ENCODE data around the gene FBXO33.

The FBXO33 gene, protein sequence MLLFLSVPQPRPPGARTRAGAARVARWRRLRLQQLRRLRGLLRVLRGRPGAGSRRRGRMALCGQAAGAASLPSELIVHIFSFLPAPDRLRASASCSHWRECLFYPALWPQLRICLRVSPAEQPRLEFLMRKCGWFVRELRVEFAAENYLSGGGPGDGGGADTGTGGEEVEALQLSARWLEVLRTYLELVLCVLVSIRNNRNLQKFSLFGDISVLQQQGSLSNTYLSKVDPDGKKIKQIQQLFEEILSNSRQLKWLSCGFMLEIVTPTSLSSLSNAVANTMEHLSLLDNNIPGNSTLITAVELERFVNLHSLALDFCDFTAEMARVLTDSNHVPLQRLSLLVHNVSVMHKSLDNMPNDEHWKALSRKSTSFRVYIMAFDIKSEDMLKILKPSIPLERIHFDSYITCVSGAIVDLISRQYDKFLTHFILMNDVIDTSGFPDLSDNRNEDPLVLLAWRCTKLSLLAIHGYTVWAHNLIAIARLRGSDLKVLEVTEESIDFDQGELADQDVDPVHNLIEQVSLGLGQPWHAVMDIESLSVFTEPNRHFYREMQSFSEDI

DNA sequence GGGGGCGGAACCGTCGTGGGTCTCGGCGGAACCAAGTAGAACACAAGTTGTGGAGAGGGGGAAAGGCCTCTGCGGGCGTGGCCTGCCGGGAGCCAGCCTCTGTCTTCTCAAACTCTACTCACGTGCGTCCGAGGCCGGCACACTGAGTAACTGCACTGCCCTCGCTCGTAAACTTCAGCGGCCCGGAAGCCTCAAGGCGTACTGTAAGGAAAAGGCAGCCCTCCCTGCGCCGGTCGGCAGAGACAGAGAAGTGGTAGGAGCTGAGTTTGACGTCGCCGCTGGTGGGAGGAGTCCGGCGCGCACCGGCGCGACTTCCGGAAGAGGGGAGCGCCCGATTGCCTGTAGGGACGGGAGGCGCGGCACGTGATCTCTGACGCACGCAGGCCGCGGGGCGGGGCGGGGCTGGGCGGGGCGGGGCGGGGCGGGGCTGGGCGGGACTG is at the start of gene FBXO33:
Gene FBXO33, minus strand, starts transcription at position 255 of the 440 bp plus-strand sequence. CDS start 271 bp downstream, outside the sequence.
- DNase-seq: peak; percentile 93

DNA sequence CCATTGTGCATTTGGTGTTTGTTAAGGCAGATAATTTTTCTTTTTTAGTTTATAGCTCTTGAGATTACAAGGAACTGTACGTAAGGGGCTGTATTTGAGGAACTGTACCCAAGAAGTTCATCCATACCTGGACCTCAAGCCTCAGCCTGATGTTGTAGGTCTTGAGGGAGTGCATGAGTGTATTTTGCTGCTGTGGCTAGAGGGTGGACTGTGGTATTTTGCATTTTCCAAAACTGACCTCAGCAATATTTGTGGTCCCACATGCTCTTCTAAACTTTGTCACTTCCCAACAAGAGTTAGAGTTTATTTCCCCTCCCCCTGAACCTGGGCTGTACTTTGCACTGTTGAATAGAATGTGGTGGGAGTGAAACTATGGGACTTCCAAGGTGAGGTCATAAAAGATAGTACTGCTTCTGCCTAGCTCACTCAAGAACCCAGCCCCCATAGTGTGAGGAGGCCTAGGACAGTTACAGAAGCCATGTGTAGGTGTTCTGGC is 42.2 kb upstream of the FBXO33 start:
- no peak for DNase-seq

DNA sequence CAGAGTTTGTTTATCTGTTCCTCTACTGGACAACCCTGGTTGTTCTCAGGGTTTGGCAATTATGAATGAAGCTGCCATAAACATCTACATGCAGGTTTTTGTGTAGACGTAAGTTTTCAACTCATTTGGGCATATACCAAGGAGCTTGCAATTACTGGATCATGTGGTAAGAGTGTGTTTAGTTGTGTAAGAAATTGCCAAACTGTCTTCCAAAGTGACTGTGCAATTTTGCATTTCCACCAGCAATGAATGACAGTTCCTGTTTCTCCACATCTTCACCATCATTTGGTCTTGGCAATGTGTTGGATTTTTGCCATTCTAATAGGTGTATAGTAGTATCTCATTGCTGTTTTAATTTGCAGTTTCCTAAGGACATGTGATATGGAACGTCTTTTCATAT is 39.8 kb upstream of the FBXO33 start:
- DNase-seq: no peak

DNA sequence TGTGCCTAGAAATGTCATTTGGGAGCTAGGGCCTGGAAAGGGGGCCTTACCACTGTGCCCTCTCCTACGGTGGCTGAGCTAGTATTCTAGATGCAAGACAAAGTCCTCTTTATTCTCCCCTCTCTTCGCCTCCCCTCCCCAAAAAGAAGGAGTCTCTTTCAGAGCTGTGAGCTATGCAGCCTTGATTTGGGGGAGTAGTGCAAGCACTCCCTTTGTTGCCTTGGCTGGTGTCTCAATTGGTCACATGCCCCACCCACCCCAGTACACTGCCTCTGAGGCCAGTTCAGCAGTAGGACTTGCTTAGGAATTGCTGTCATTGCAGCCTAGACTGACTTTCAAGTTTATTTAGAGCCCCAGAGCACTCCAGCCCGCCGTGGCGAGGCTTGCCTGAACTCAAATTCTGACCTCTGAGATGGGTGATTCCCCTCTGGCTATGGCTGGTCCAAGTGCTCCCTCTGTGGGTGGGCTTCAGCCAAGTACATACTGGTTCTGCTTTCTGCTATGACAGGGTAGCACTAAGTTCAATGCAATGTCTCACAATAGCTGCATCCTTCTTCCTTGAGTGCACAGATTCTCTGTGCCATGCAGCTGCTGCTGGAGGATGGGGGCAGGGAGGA is 37.0 kb upstream of the FBXO33 start:
- peak; percentile 20 for DNase-seq

DNA sequence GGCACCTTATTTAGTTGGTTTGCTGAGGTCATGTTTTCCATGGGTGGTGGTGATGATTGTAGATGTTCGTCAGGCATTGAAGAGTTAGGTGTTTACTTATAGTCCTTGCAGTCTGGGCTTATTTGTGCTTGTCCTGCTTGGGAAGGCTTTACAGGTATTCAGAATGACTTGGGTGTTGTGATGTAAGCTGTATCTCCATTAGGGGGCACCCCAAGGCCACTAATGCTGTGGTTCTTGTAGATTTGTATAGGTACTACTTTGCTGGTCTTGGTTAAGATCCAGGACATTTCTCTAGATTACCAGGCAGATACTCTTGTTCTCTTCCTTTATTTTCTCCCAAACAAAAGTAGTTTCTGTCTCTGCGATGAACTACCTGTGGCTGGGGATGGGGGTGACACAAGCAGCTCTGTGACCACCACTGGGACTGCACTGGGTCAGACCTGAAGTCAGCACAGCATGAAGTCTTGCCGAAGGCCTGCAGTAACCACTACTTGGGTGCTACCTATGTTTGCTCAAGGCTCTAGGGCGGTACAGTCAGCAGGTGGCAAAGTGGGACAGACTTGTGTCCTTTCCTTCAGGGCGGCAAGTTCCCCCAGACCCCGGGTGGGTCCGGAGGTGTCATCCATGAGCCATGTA is 35.8 kb upstream of the FBXO33 start:
- DNase-seq: no peak

DNA sequence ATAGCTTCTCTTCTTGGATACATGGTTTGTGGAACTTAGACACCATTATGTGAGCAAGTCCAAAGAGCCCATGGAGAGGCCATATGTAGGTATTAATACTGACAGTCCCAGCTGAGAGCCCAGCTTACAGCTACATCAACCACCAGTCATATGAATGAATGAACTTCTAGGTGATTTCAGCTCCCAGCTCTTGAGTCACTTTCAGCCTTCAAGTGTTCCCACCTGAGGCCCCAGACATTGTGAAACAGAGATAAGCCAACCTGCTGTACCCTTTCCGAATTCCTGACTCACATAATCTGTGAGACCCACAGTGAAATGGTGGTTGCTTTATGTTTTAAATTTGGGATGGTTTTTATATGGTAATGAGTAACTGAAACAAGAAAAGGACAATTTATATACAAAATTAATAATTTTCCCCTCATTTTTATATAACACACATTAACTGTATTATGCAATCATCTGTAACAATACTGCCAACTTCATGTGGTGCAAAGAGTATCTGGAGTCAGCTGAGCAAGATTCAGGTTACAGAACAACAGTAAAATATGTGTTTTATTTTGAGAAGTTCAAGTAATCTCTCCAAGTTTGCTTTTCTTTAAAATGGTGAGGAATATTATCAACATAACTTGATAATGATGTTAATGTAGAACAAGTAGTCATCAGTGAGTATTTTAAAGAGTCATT is 27.7 kb upstream of the FBXO33 start:
- no peak for DNase-seq

DNA sequence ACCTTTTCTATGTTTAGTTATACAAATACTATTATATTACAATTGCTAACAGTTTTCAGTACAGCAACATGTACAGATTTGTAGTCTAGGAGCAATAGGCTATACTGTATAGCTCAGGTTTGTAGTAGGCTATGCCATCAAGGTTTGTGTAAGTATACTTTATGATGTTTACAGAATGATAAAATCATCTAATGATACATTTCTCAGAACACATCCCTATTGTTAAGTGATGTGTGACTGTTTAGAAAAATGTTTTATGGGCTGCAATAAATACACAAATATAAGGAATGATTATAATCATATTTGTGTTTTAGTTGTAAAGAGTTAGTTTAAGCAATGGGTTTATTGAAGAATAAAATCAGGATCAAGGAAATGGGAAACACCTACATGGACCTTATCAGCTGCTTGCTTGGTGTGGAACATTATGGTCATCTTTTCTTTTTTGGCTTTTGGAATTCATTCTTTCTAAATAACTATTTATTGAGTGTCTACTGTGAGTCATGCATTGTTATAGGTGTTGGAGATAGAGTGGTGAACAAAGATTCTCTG is 24.5 kb upstream of the FBXO33 start:
- DNase-seq: no peak

DNA sequence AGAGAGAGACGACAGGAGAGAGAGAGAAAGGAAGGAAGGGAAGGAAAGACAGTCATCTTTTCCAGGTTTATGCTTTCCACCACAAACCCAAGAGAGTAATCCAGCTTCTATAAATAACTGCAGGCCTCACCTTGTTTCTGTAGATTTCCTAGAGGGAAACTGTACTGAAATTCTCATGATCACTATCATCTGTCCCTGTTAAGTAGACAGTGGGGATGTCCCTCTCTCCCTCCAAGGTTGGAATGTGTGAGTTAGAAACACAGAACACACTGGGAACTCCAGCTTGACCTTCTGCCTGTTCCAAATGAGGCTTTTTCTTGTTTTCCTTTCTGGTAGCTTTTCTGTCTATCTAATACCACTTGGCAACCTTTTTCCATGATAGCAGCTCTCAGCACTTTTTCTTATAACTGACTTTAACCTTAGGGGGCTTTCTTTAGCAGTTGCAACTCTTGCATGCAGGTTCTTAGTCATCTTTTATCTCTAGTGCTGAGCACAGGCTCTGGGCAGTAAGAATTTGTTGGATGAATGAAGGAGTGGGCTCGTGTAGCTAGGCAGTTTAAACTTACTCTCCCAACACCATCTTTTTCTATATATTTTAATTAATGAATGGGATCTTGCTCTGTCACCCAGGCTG is 22.8 kb upstream of the FBXO33 start:
- DNase-seq: no peak

DNA sequence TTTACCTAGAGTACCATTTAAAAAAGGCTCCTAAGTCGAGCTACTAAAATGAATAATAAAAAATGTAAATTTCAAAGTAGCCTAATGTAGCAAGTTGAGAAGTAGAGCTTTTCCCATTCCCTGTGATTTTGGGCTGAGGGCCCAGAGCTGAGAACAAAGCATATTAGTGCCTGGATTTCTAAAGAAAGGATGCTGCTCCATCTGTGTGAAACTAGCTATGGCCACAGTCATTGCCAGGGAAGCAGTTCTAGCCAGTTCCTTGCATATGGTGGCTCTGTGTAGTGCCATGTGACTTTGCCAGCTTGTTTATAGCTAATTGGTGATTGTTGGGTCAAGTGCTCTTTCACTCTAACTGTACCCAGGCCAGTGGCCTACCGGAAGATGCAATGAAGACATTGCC is 20.4 kb upstream of the FBXO33 start:
- DNase-seq: no peak

DNA sequence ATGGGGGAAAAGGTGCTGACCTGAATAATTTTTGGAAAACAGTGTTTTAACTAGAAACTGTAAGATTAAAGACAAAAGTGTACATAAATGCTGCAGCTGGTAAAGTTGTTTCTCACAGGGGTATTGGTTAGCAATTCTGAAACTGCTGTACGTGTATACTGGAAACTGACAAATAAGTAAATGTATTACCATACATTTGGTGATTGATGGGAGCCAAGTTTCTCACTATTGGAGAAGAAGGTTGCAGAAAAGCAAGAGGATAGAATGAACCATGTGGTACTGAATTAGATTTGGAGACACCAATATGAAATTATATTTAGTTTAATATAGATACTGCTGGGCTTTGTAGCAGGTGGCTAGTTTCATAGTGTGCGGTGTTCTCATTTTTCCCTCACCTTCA is 19.6 kb upstream of the FBXO33 start:
- no peak for DNase-seq

DNA sequence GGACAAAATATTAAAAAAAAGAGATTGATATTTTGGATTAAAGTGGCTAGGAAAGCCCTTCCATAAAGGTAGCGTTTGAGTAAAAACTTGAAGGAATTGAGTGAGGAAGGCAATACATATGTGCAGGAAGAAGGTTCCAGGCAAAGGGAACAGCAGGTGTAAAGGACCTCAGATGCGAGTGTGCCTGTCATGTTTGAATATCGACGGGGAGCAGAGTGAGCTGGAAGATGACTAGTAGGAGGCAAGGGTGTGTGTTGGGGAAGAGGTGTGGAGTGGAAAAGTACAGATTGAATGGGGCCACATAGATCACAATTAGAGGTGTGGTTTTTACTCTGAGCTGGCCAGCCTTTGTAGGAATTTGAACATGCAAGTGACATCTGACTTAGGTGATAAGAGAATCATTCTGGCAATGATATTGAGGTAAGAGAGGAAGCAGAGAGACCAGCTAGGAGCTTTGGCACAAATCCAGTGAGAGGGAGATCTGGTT is 15.0 kb upstream of the FBXO33 start:
- DNase-seq: no peak

DNA sequence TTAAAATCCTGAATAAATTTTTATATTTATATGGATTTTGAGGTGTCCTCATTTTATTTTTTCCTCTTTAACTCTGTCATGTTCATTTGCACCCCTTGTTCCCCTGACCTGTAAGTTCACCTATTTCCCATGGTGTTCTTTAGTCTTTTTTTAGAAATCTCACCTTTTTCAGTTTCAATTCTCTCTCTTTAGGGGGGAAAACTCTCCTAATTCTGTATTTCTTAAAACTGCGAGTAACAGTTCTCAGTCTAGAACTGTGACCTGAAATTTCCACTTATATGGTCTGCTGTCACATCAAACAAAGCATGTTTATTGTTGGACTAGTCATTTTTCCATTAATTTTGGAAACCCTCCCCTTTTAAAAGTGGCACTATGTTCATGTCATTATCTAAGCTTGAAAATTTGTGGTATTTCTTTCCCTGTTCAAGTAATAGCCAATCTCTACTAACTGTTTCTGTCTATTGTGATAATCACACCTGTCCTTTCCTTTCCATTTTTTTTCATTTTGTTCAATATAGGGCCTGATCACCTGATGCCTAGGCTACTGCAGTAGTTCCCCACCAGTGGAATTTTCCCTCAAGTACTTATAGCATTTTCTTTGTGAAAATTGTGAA is 14.0 kb upstream of the FBXO33 start:
- no peak for DNase-seq

DNA sequence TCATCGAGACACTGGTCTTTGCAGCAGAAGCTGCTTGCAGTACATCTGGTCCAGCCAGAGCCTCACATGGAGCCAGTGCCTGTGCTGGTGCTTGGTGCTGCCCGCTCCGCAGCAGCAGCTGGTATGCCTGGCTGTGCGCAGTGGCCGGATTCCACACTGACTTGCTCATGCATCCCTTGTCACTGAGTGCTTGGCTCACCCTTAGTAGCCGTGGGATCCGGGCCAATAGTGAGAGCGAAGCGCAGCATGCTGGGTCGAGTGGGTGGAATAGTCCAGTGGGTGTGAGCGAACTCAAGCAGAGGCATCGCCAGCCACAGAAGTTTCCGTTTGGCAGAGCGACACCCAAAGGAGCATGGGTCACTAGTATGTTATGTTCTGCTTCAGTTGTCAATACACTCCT is 10.1 kb upstream of the FBXO33 start:
- no peak for DNase-seq

DNA sequence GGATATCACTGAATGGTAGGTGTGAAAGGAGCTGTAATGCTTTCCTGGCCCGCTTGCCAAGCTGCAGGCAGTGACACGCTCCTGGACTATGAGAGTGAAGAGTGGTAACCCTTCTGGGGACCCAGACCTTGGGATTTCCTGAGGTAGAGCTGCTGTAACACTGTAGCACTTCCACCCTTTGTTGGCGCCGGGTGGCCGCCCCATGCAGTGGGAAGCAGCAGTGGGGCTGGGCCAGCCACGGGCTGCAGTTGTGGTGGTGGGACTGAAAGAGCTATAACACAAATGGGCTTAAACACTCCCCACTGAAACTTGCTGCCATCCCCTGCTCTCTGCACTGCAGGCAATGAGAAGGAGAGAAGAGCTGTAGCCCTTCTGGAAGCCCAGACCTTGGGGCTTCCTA is 9.6 kb upstream of the FBXO33 start:
- DNase-seq: no peak

DNA sequence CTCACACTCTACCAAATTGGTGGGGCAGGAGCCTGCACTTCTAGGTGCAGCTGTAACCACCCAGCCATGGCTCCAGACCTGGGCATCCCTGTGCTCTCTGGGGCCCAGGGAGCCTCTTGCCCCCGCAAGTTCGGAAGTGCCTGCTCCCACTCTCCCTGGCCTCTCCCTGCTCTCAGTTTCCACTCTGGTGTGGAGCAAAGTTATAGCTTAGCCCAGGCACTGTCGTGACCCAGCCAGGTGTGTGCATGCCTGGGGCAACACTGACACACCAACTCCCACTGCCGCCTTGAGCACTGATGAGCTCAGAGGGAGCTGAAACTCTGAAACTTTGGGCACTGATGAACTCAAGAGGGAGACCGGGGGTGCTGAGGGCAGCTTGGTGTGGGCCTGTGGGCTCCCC is 8.7 kb upstream of the FBXO33 start:
- no peak for DNase-seq

DNA sequence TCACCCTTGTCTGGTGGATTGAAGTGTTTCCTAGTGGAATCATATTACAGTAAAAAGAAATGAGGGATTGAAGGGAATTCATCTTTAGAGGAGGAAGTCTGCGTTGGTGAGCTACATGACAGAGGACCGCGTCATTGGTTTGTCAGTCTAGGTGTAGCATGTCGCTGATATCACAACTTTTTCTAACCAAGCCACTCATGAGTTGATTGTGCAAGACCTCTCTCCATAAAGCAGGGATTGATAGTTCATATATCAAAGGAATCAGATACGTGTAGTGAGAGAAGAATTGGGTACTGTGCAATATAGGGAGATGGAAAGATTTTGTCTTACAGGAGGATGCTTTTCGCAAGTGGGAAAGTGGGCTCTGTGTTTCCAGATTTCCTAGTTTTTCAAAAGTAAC is 3.0 kb upstream of the FBXO33 start:
- DNase-seq: no peak

DNA sequence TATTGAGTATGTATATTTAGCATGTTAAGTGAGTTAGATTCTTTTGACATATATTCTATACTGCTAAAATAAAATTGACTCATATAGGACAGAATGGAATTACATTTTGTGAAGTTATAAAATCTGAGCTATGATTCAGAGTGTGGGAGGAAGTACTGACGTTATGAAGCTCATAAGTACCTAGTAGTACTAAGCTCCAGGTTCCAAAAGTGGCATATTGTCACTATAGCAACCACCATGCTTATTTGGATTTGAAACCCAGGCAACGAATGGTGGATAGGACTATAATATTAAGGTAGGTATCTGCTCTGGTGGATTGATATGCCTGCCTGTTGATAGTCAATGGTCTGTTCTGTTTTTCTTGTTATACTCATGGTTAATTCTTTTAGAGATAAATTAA is 2.2 kb upstream of the FBXO33 start:
- no peak for DNase-seq

DNA sequence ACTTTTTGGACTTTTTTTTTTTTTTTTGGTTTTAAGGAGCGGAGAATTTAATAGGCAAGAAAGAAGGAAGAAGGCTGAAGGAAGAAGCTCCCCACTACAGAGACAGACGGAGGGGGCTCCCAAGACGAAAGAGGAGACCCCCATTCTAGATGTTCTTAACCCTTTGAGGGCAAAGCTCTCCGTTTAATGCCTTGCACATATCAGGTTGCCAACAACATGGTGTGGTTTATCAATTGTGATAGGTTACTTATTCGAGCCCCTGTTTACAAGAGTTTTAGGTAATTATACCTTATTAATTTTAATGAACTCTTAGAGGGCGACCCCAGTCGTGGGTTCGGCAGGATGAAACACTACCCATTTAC is 1.2 kb upstream of the FBXO33 start:
- DNase-seq: no peak

DNA sequence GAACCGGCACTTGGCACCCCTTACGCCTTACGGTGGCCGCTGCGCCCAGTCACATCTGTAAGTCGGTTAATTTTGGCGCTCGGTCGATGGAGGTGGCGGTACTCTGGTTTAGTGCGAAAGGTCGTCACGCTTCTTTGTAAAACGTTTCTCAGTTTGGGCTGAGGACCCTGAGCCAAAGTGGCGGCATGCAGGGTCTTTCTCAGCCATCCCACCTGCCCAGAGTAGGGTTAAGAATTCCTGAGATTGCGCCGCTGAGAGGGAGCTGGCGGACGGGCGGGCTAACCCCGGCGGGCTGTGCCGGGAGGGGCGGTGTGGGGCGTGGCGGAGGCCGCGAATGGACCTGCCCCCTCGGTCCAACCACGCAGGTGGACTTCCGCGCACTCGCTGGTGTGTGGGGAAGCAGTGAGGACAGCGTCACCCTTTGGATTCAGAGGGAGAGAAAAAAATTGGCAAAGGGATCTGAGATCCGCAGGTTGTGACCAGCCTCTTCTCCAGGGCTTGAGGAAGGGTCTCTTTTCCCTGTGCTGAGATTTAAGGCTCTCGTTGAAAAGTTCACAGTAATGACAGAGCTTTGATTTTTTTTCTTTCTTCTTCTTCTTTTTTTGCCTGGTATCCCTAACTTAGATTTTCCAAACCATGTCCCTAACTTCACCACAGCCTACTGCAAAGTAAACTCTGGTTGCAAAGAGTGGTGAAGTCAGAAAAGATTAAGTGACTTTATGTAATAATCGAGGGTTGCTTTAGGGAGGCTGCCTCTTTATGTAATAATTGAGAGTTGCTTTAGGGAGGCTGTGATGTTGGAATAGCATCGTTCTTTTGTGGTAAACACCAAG is 602 bp upstream of the FBXO33 start:
- DNase-seq: peak; percentile 68

DNA sequence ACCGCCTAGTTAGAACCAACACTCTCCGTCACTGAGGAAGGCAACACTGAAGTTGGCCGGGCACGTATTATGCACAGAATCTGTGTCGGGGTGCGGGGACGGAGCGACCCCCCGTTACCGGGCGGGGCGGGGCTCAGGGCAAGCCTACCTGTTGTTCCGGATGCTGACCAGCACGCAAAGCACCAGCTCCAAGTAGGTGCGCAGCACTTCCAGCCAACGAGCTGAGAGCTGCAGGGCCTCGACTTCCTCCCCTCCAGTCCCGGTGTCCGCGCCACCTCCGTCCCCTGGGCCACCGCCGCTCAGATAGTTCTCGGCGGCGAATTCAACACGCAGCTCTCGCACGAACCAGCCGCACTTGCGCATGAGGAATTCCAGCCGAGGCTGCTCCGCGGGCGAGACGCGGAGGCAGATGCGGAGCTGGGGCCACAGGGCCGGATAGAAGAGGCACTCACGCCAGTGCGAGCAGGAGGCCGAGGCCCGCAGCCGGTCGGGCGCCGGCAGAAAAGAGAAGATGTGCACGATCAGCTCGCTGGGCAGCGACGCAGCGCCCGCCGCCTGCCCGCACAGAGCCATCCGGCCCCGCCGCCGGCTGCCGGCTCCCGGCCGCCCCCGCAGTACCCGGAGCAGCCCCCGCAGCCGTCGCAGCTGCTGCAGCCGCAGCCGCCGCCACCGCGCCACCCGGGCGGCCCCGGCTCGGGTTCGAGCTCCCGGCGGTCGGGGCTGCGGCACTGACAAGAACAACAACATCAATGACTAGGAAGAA is 636 bp downstream of the FBXO33 start:
- DNase-seq: no peak
